ENCODE measurements around the gene SATB1.

The SATB1 gene

DNA sequence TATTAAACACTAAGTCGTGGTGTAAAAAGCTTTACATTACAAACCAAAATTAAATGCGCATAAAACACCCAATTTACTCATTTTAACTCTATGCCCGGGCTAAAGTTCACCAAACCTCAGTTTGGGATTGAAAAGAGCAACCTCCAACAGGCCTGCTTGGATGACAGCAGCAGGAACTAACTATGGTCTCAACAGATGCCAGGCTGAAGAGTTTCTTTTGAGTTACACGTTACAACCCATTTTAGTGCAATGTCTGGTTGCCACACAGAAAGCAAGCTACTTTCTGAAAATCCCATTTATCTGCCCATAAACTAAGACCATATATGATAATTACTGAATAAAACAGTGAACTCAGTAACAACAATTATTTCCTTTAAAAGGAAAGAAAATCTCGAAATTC, 2.2 kb downstream of the SATB1 start:
- Histone ChIP-seq H3K9ac (ENCODE audit: insufficient read length, low read depth) (no peak overlapping the region), H3K4me1 (ENCODE audit: insufficient read depth, insufficient read length) (no peaks in the 10 kb centered on the region), H3K4me3 (ENCODE audit: insufficient read length, low read depth) (no peak overlapping the region)

GRCh38 chr3:18420555-18420954, 4.6 kb downstream of the SATB1 start:
- no peak for TF ChIP-seq YY1 (IDR thresholded peaks at IDR 0.05; ENCODE audit: insufficient read depth, insufficient read length)
- TF ChIP-seq SUZ12 (IDR thresholded peaks at IDR 0.05; ENCODE audit: extremely low read depth, insufficient read depth, insufficient read length): no peak
- TF ChIP-seq ZNF274 (IDR thresholded peaks at IDR 0.05; ENCODE audit: low read depth, low read length): no peak
- Histone ChIP-seq H3K4me3 (ENCODE audit: insufficient read length, low read depth) (no peak overlapping the region), H3K9me3 (ENCODE audit: insufficient read depth, low read length) (no peaks in the 10 kb centered on the region), H3K9ac (ENCODE audit: insufficient read length, low read depth) (no peak overlapping the region), H3K36me3 (ENCODE audit: insufficient read depth, insufficient read length, low read length) (no peaks in the 10 kb centered on the region), H3K27me3 (ENCODE audit: insufficient read depth, insufficient read length) (peaks cover 8% of the 10 kb centered on the region), H3K4me1 (ENCODE audit: insufficient read depth, insufficient read length) (no peaks in the 10 kb centered on the region)
- DNase-seq (ENCODE audit: low read depth, low spot score): no peak

More for the DNA sequence above, 2.2 kb downstream of the SATB1 start:
- Histone ChIP-seq H3K9me3 (ENCODE audit: insufficient read depth, low read length) (no peaks in the 10 kb centered on the region), H3K27me3 (ENCODE audit: insufficient read depth, insufficient read length) (peaks cover 22% of the 10 kb centered on the region), H3K36me3 (ENCODE audit: insufficient read depth, insufficient read length, low read length) (no peaks in the 10 kb centered on the region)
- TF ChIP-seq YY1 (IDR thresholded peaks at IDR 0.05; ENCODE audit: insufficient read depth, insufficient read length): no peak
- TF ChIP-seq SUZ12 (IDR thresholded peaks at IDR 0.05; ENCODE audit: extremely low read depth, insufficient read depth, insufficient read length): no peak
- no peak for TF ChIP-seq ZNF274 (IDR thresholded peaks at IDR 0.05; ENCODE audit: low read depth, low read length)
- no peak for DNase-seq (ENCODE audit: low read depth, low spot score)

GRCh38 chr3:18419232-18419631, 5.9 kb downstream of the SATB1 start:
- Histone ChIP-seq H3K36me3 (ENCODE audit: insufficient read depth, insufficient read length, low read length) (no peaks in the 10 kb centered on the region), H3K4me1 (ENCODE audit: insufficient read depth, insufficient read length) (no peaks in the 10 kb centered on the region), H3K27me3 (ENCODE audit: insufficient read depth, insufficient read length) (peaks cover 5% of the 10 kb centered on the region), H3K9me3 (ENCODE audit: insufficient read depth, low read length) (no peaks in the 10 kb centered on the region), H3K4me3 (ENCODE audit: insufficient read length, low read depth) (no peak overlapping the region), H3K9ac (ENCODE audit: insufficient read length, low read depth) (no peak overlapping the region)
- DNase-seq (ENCODE audit: low read depth, low spot score): no peak
- TF ChIP-seq YY1 (IDR thresholded peaks at IDR 0.05; ENCODE audit: insufficient read depth, insufficient read length) (no peak), SUZ12 (IDR thresholded peaks at IDR 0.05; ENCODE audit: extremely low read depth, insufficient read depth, insufficient read length) (no peak), ZNF274 (IDR thresholded peaks at IDR 0.05; ENCODE audit: low read depth, low read length) (no peak)

DNA sequence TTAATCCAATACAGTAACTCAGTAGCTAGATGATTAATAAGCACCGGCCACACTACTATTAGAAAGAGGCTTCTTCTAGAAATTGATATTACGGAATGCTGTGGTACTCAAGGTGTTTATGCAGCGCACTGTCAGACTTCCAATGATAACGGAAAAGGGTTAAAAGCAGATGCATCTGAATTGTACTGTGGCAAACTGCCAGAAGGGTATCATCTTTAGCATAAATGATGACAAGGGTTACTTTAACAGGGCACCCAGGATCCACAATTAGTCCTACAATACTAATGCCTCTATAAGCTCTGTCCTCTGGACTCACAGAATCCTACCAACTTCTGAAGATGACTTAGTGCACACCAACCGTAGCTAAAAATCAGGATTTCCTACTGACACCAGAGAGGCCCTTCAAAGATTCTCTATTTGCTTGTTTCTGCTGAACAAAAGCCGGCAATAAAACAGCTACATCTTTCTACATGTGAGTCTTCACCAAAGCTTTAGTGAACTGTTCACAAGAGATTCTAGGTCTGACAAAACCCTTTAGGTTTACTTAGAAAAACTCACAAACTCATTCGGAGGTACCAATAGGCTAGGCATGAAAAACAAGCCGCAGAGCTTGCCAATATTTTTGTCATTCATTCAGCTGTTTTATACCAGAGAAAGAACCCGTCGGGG, 7.1 kb downstream of the SATB1 start:
- H3K36me3 ChIP-seq (ENCODE audit: insufficient read depth, insufficient read length, low read length): no peaks in the 10 kb centered on the region
- no peak overlapping the region for H3K4me3 ChIP-seq (ENCODE audit: insufficient read length, low read depth)
- H3K9ac ChIP-seq (ENCODE audit: insufficient read length, low read depth): no peak overlapping the region
- DNase-seq (ENCODE audit: low read depth, low spot score): no peak
- H3K9me3 ChIP-seq (ENCODE audit: insufficient read depth, low read length): no peaks in the 10 kb centered on the region
- TF ChIP-seq SUZ12 (IDR thresholded peaks at IDR 0.05; ENCODE audit: extremely low read depth, insufficient read depth, insufficient read length): no peak
- TF ChIP-seq ZNF274 (IDR thresholded peaks at IDR 0.05; ENCODE audit: low read depth, low read length): no peak
- no peak for TF ChIP-seq YY1 (IDR thresholded peaks at IDR 0.05; ENCODE audit: insufficient read depth, insufficient read length)
- peaks cover 5% of the 10 kb centered on the region for H3K27me3 ChIP-seq (ENCODE audit: insufficient read depth, insufficient read length)
- H3K4me1 ChIP-seq (ENCODE audit: insufficient read depth, insufficient read length): no peaks in the 10 kb centered on the region

- Histone ChIP-seq H3K4me1 (ENCODE audit: insufficient read depth, insufficient read length) (no peaks in the 10 kb centered on the region), H3K9ac (ENCODE audit: insufficient read length, low read depth) (no peak overlapping the region), H3K36me3 (ENCODE audit: insufficient read depth, insufficient read length, low read length) (no peaks in the 10 kb centered on the region), H3K27me3 (ENCODE audit: insufficient read depth, insufficient read length) (peaks cover 3% of the 10 kb centered on the region), H3K9me3 (ENCODE audit: insufficient read depth, low read length) (no peaks in the 10 kb centered on the region), H3K4me3 (ENCODE audit: insufficient read length, low read depth) (no peak overlapping the region)
- DNase-seq (ENCODE audit: low read depth, low spot score): no peak
- TF ChIP-seq YY1 (IDR thresholded peaks at IDR 0.05; ENCODE audit: insufficient read depth, insufficient read length): no peak
- no peak for TF ChIP-seq ZNF274 (IDR thresholded peaks at IDR 0.05; ENCODE audit: low read depth, low read length)
Observed at GRCh38 chr3:18416332-18416731, 8.8 kb downstream of the SATB1 start.

DNA sequence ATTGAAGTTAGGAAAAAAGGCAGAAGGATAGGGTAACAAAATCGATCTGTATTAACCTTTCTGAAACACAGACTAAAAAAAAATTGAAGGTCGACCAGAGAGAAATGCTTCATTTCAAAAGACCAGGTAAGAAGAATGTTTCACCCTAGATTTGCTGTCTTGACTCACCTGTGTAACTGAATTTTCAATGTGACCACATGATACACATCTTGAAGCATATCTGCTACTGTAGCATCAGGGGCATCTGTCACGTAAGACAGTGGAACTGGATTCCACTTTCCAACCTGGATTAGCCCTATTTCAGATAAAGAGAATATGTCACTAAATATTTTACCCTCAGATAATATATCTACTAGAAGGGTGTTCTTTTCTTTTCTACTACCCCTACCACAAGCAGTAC, 9.3 kb downstream of the SATB1 start:
- TF ChIP-seq ZNF274 (IDR thresholded peaks at IDR 0.05; ENCODE audit: low read depth, low read length) (no peak), SUZ12 (IDR thresholded peaks at IDR 0.05; ENCODE audit: extremely low read depth, insufficient read depth, insufficient read length) (no peak), YY1 (IDR thresholded peaks at IDR 0.05; ENCODE audit: insufficient read depth, insufficient read length) (no peak)
- no peak overlapping the region for H3K4me3 ChIP-seq (ENCODE audit: insufficient read length, low read depth)
- H3K4me1 ChIP-seq (ENCODE audit: insufficient read depth, insufficient read length): no peaks in the 10 kb centered on the region
- no peaks in the 10 kb centered on the region for H3K36me3 ChIP-seq (ENCODE audit: insufficient read depth, insufficient read length, low read length)
- H3K27me3 ChIP-seq (ENCODE audit: insufficient read depth, insufficient read length): peaks cover 3% of the 10 kb centered on the region
- DNase-seq (ENCODE audit: low read depth, low spot score): no peak
- no peak overlapping the region for H3K9ac ChIP-seq (ENCODE audit: insufficient read length, low read depth)
- no peaks in the 10 kb centered on the region for H3K9me3 ChIP-seq (ENCODE audit: insufficient read depth, low read length)

DNA sequence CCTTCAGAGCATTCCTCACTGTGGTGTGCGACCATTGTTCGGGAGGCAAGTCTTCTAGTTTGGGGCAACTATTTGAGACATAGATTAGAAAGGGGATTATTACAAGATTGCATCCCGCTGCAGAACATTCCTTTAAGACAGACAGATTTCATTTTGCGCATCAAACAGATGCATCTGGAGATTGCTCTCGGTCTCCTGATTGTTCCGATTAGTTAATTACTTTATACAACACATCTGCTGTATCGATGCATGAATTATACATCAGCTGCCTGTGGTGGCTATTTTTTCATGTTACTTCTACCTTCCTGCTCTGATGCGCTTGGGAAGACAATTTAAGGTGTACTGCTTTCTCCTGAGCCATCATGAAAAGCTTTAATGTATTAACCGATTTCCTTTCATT, 10.0 kb downstream of the SATB1 start:
- DNase-seq (ENCODE audit: low read depth, low spot score): no peak
- H3K4me1 ChIP-seq (ENCODE audit: insufficient read depth, insufficient read length): no peaks in the 10 kb centered on the region
- no peaks in the 10 kb centered on the region for H3K27me3 ChIP-seq (ENCODE audit: insufficient read depth, insufficient read length)
- no peak for TF ChIP-seq SUZ12 (IDR thresholded peaks at IDR 0.05; ENCODE audit: extremely low read depth, insufficient read depth, insufficient read length)
- TF ChIP-seq ZNF274 (IDR thresholded peaks at IDR 0.05; ENCODE audit: low read depth, low read length): no peak
- TF ChIP-seq YY1 (IDR thresholded peaks at IDR 0.05; ENCODE audit: insufficient read depth, insufficient read length): no peak
- H3K36me3 ChIP-seq (ENCODE audit: insufficient read depth, insufficient read length, low read length): no peaks in the 10 kb centered on the region
- H3K9me3 ChIP-seq (ENCODE audit: insufficient read depth, low read length): no peaks in the 10 kb centered on the region
- H3K4me3 ChIP-seq (ENCODE audit: insufficient read length, low read depth): no peak overlapping the region
- no peak overlapping the region for H3K9ac ChIP-seq (ENCODE audit: insufficient read length, low read depth)

All from NT2/D1 (cell line).